Adrenal gland (tissue), 5 donors: ENCODE results near the gene SPRR1A.

Experiments
- CTCF ChIP-seq, 6 experiments: fragments of 450-650 bp in 4 of 6; fragments of 200-600 bp in 2 of 6; sonication (generic) in 1 of 6; IDR thresholded peaks; 1 replicate in 5 of 6; 2 replicates in 1 of 6; pipeline versions ENCODE4 v1.5.1 to v1.8.0; 2016 to 2021; ENCODE audit warnings: antibody characterized with exemption in 6 of 6, mild to moderate bottlenecking in 2 of 6, moderate library complexity in 1 of 6
- POLR2A ChIP-seq, 2 donors: fragments of 450-650 bp; IDR thresholded peaks; one replicate each; pipeline ENCODE4 v1.6.1; 2017; ENCODE audit warnings: antibody characterized with exemption in 2 of 2, mild to moderate bottlenecking in 2 of 2, moderate library complexity in 1 of 2
- donor health status: DM: no; HTN: no; CAD: no.

- no peak for TF ChIP-seq POLR2A (IDR thresholded peaks at IDR 0.05)
- TF ChIP-seq CTCF (IDR thresholded peaks at IDR 0.05), result no peak
Measured at GRCh38 chr1:152941037-152941711, 42.7 kb upstream of the SPRR1A start.
